Type B pancreatic cell (in vitro differentiated cells): Measurements from ENCODE around the gene SRPK2. TPM values are rescaled to one million over a fixed set of nuclear protein-coding genes. Genes with fewer than 3 reads are reported as not detected.

Experiments
- DNase-seq: peaks from one replicate; pipeline ENCODE4 v3.0.0; 2021; ENCODE audit warnings: mixed read lengths; ENCODE audit not compliant: unreplicated experiment; ENCODE audit errors: extremely low spot score
- H3K27ac Mint-ChIP-seq: 2 replicates; pipeline ENCODE4 v1.8.0; 2021; ENCODE audit warnings: mild to moderate bottlenecking, mixed read lengths
- H3K27me3 Mint-ChIP-seq: 2 replicates; pipeline ENCODE4 v1.8.0; 2021; ENCODE audit warnings: mixed read lengths
- H3K36me3 Mint-ChIP-seq: 2 replicates; pipeline ENCODE4 v1.8.0; 2021; ENCODE audit warnings: mixed read lengths
- H3K4me1 Mint-ChIP-seq: one replicate; pipeline ENCODE4 v1.8.0; 2021; ENCODE audit warnings: mixed read lengths; ENCODE audit not compliant: unreplicated experiment
- H3K4me3 Mint-ChIP-seq: 2 replicates; pipeline ENCODE4 v1.8.0; 2021; ENCODE audit warnings: mild to moderate bottlenecking, mixed read lengths
- H3K9me3 Mint-ChIP-seq: 2 replicates; pipeline ENCODE4 v1.8.0; 2021; ENCODE audit warnings: mixed read lengths
- total RNA-seq: library from RNA; stranded (reverse); gene quantifications from 2 replicates; pipeline ENCODE4 v1.2.1, GENCODE V29; 2021; ENCODE audit warnings: low replicate concordance
- TF ChIP-seq, protein P1 (sequence below): fragments of 200-600 bp; sonication (generic); conservative IDR thresholded peaks from 2 replicates; pipeline ENCODE4 v1.5.0; 2021; ENCODE audit warnings: antibody characterized with exemption, mild to moderate bottlenecking

The SRPK2 gene
- total RNA-seq, 1 donor from 2014 or later, result 36.0 TPM

DNA sequence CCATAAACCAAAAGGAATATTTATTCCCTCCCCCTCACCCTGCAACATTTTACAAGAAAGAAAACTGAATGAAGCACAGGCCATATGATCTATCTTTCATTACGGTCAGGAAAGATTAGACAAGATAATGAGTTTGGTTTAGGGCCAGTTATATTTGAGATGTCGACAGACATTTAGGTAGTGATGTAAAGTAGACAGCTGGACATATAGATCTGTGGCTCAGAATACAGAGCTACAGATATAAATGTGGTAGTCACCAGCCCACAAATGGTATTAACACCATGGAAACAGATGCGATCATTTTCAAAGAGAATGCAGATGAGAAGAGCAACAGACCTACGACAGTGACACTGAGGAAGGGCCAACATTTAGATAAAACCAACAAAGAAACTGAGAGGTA is 142.5 kb downstream of the SRPK2 start:
- Mint-ChIP-seq H3K27ac (no peak overlapping the region), H3K4me1 (peaks cover 6% of the 10 kb centered on the region), H3K4me3 (no peak overlapping the region), H3K27me3 (no peaks in the 10 kb centered on the region), H3K36me3 (no peaks in the 10 kb centered on the region), H3K9me3 (no peaks in the 10 kb centered on the region)
- no peak for DNase-seq
- TF ChIP-seq, protein P1, sequence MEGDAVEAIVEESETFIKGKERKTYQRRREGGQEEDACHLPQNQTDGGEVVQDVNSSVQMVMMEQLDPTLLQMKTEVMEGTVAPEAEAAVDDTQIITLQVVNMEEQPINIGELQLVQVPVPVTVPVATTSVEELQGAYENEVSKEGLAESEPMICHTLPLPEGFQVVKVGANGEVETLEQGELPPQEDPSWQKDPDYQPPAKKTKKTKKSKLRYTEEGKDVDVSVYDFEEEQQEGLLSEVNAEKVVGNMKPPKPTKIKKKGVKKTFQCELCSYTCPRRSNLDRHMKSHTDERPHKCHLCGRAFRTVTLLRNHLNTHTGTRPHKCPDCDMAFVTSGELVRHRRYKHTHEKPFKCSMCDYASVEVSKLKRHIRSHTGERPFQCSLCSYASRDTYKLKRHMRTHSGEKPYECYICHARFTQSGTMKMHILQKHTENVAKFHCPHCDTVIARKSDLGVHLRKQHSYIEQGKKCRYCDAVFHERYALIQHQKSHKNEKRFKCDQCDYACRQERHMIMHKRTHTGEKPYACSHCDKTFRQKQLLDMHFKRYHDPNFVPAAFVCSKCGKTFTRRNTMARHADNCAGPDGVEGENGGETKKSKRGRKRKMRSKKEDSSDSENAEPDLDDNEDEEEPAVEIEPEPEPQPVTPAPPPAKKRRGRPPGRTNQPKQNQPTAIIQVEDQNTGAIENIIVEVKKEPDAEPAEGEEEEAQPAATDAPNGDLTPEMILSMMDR, result no peak

DNA sequence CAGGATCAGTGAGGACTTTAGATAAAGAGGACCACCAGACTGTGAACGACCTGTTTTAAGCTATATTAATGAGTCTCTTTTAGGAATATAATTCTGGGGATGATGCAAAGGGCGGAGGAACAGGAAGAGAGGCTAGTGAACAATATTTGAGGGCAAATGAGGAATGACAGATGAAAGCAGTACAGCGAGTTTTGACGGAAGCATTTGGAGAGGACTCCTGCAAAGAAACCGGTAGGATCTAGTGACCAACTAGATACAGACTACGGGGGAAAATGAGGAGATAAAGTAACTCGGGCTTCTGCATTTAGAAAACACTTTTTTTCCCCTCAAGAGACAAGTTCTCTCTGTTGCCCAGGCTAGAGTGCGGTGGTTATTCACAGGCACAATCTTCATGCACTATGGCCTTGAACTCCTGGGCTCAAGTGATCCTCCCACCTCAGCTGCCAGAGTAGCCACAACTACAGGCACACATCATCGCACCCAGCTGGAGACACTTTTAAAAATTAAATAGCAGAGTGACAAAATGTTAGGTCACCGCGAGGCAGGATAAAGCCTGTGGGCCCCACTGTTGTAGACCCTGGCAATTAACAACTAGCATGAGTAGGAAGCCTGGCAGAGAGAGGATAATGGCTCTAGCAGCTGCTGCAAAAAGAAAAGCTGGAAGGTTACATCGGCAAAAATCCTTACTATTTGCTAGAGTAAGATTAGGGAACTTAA is 143.2 kb downstream of the SRPK2 start:
- Mint-ChIP-seq H3K4me1 (peaks cover 2% of the 10 kb centered on the region), H3K27ac (no peak overlapping the region), H3K4me3 (no peak overlapping the region), H3K9me3 (no peaks in the 10 kb centered on the region), H3K27me3 (no peaks in the 10 kb centered on the region), H3K36me3 (no peaks in the 10 kb centered on the region)
- TF ChIP-seq, protein P1, result no peak
- no peak for DNase-seq

DNA sequence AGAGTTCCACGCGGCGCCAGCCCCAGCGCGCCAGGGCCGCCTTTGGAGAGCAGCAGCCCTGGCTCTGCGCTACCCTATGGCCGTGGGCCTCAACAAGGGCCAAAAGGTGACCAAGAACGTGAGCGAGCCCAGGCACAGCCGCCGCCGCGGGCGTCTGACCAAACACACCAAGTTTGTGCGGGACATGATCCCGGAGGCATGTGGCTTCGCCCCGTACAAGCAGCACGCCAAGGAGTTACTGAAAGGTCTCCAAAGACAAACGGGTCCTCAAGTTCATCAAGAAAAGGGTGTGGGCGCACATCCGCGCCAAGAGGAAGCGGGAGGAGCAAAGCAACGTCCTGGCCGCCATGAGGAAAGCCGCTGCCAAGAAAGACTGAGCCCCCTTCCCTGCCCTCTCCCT is 144.1 kb downstream of the SRPK2 start:
- H3K9me3 Mint-ChIP-seq, result no peaks in the 10 kb centered on the region
- H3K27ac Mint-ChIP-seq, result no peak overlapping the region
- H3K27me3 Mint-ChIP-seq, result no peaks in the 10 kb centered on the region
- H3K36me3 Mint-ChIP-seq, result no peaks in the 10 kb centered on the region
- H3K4me1 Mint-ChIP-seq, result no peaks in the 10 kb centered on the region
- no peak for DNase-seq
- TF ChIP-seq, protein P1, result no peak
- H3K4me3 Mint-ChIP-seq, result no peak overlapping the region

DNA sequence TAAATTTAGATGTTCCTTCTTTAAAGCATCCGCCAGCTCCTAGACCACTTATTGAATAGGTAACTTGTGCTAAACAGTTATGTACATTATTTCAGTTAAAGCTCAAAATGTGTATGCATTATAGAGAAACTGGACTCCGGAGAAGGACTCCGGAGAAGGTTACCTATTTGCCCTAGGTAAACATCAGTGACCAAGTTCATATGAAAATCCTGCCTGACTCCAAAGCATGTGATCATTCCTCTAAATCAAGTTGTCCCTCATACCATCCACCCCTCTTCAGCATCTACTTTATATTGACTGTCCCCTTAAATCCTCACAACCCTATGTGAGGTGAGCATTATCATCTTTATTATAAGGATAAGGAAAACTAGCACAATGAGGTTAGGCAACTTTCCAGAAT is 147.5 kb downstream of the SRPK2 start:
- Mint-ChIP-seq H3K4me1 (no peaks in the 10 kb centered on the region), H3K4me3 (no peak overlapping the region), H3K36me3 (no peaks in the 10 kb centered on the region), H3K27ac (no peak overlapping the region), H3K27me3 (no peaks in the 10 kb centered on the region), H3K9me3 (no peaks in the 10 kb centered on the region)
- DNase-seq, result no peak
- TF ChIP-seq, protein P1, result no peak

DNA sequence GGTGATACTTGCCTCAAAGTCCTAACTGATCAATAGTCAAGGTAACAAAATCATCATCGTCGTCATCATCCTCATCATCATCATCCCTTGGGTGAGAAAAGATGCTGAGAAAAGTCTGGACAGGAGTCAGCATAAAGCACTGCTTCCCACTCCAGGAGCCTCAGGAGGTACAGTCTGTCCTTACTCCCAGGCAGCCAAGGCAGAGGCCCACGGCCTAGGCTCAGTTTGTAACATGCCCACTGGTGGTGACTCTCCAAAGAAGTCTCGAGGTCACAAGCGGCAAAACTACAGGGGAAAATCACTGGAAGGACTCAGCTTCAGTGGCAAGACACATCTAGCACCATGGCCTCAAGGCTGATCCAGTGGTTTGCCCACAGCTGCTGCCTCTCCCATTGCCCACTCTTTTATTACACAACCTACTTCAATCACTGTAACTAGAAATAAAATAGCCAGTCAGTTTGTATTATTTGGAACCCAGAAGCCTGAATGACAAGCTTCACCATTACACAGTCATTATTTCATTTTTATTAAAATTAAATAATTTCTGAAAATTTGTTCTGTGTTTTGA is 150.4 kb downstream of the SRPK2 start:
- Mint-ChIP-seq H3K27ac (no peak overlapping the region), H3K9me3 (no peaks in the 10 kb centered on the region), H3K4me1 (no peaks in the 10 kb centered on the region), H3K4me3 (no peak overlapping the region), H3K27me3 (no peaks in the 10 kb centered on the region), H3K36me3 (no peaks in the 10 kb centered on the region)
- TF ChIP-seq, protein P1, result no peak
- DNase-seq, result no peak
